GM23338 (cell line): ENCODE measurements around the gene POU2AF2. TPM values are rescaled to one million over a fixed set of nuclear protein-coding genes. Genes with fewer than 3 reads are reported as not detected.

Source experiments
- ATAC-seq: fragments of 200-7000 bp; cut with Tn5 transposase; 3 replicates; pipeline ENCODE4 v1.9.1; 2020
- DNase-seq: peaks from one replicate; pipeline ENCODE4 v3.0.0-alpha.2; 2015; ENCODE audit warnings: low spot score
- H2AFZ ChIP-seq: fragments of 200-600 bp; sonication (generic); 2 replicates; pipeline ENCODE4 v1.8.0; 2016; ENCODE audit warnings: antibody characterized with exemption, mild to moderate bottlenecking, moderate library complexity
- H3F3A ChIP-seq: fragments of 200-600 bp; sonication (generic); replicated peaks from 2 replicates; pipeline ENCODE4 v1.8.0; 2017; ENCODE audit warnings: antibody characterized with exemption, mixed run types, low read depth
- H3K27ac ChIP-seq: fragments of 200-600 bp; sonication (generic); 2 replicates; pipeline ENCODE4 v1.6.1; 2016; ENCODE audit warnings: low read depth
- H3K27me3 ChIP-seq: fragments of 200-600 bp; sonication (generic); 2 replicates; pipeline ENCODE4 v1.8.0; 2016; ENCODE audit warnings: mild to moderate bottlenecking, mixed run types, moderate library complexity; ENCODE audit not compliant: insufficient read depth
- H3K36me3 ChIP-seq: fragments of 200-600 bp; sonication (generic); 2 replicates; pipeline ENCODE4 v1.8.0; 2016; ENCODE audit warnings: mild to moderate bottlenecking; ENCODE audit not compliant: insufficient read depth
- H3K4me1 ChIP-seq: fragments of 200-600 bp; sonication (generic); 2 replicates; pipeline ENCODE4 v1.8.0; 2016; ENCODE audit warnings: mild to moderate bottlenecking, moderate library complexity; ENCODE audit not compliant: insufficient read depth
- H3K4me2 ChIP-seq: fragments of 200-600 bp; sonication (generic); 2 replicates; pipeline ENCODE4 v1.7.1; 2017; ENCODE audit warnings: mixed run types
- H3K4me3 ChIP-seq: fragments of 200-600 bp; sonication (generic); 2 replicates; pipeline ENCODE4 v1.6.1; 2016; ENCODE audit warnings: mixed run types
- H3K79me2 ChIP-seq: fragments of 200-600 bp; sonication (generic); replicated peaks from 2 replicates; pipeline ENCODE4 v1.8.0; 2017; ENCODE audit warnings: mild to moderate bottlenecking; ENCODE audit not compliant: insufficient read depth
- H3K9me2 ChIP-seq: fragments of 200-600 bp; sonication (generic); 2 replicates; pipeline ENCODE4 v1.8.0; 2017; ENCODE audit not compliant: insufficient read depth
- H4K20me1 ChIP-seq: fragments of 200-600 bp; sonication (generic); replicated peaks from 2 replicates; pipeline ENCODE4 v1.8.0; 2017; ENCODE audit warnings: mild to moderate bottlenecking; ENCODE audit not compliant: insufficient read depth
- H3K27ac Mint-ChIP-seq: 2 replicates; pipeline ENCODE4 v1.8.0; 2020; ENCODE audit warnings: inconsistent platforms, mild to moderate bottlenecking, moderate library complexity, mixed read lengths
- H3K27me3 Mint-ChIP-seq: 3 replicates; pipeline ENCODE4 v1.8.0; 2022; ENCODE audit warnings: low read depth, mild to moderate bottlenecking, moderate library complexity, mixed read lengths, inconsistent platforms; ENCODE audit not compliant: insufficient read depth, poor library complexity
- H3K36me3 Mint-ChIP-seq: 3 replicates; pipeline ENCODE4 v1.8.0; 2021; ENCODE audit warnings: low read depth, mild to moderate bottlenecking, inconsistent platforms, moderate library complexity, mixed read lengths
- H3K4me1 Mint-ChIP-seq: 3 replicates; pipeline ENCODE4 v1.8.0; 2020; ENCODE audit warnings: mild to moderate bottlenecking, inconsistent platforms, mixed read lengths
- H3K4me3 Mint-ChIP-seq: 3 replicates; pipeline ENCODE4 v1.8.0; 2021; ENCODE audit warnings: moderate library complexity, mild to moderate bottlenecking, inconsistent platforms, mixed read lengths
- H3K9me3 Mint-ChIP-seq: 3 replicates; pipeline ENCODE4 v1.8.0; 2020; ENCODE audit warnings: moderate library complexity, mild to moderate bottlenecking, inconsistent platforms, mixed read lengths
- CREB1 ChIP-seq: fragments of 250-450 bp; sonication (Bioruptor Pico); IDR thresholded peaks from 2 replicates; pipeline ENCODE4 v1.5.0; 2020; ENCODE audit warnings: low read depth, mild to moderate bottlenecking, moderate library complexity
- CTCF ChIP-seq, 2 experiments: fragments of 200-600 bp in 1 of 2; sonication (generic) in 1 of 2; conservative IDR thresholded peaks; 2 replicates each; pipeline versions ENCODE4 v1.5.1 to v1.6.1; 2016 to 2017; ENCODE audit warnings: antibody characterized with exemption in 2 of 2, low read depth in 2 of 2, mild to moderate bottlenecking in 2 of 2, moderate library complexity in 1 of 2
- ETS1 ChIP-seq: IDR thresholded peaks from 2 replicates; pipeline ENCODE4 v1.6.1; 2016; ENCODE audit warnings: antibody characterized with exemption
- EZH2 ChIP-seq: fragments of 200-600 bp; sonication (generic); IDR thresholded peaks from one replicate; pipeline ENCODE4 v1.8.0; 2017; ENCODE audit warnings: antibody characterized with exemption, mild to moderate bottlenecking, low read depth; ENCODE audit not compliant: unreplicated experiment
- EZH2phosphoT487 ChIP-seq: fragments of 200-600 bp; sonication (generic); IDR thresholded peaks from one replicate; pipeline ENCODE4 v1.8.1; 2018; ENCODE audit warnings: antibody characterized with exemption; ENCODE audit not compliant: unreplicated experiment
- JUNB ChIP-seq: IDR thresholded peaks from one replicate; pipeline ENCODE4 v1.6.1; 2016; ENCODE audit warnings: antibody characterized with exemption; ENCODE audit not compliant: unreplicated experiment
- NANOG ChIP-seq: IDR thresholded peaks from 2 replicates; pipeline ENCODE4 v1.6.1; 2016; ENCODE audit warnings: antibody characterized with exemption, borderline replicate concordance
- POLR2AphosphoS5 ChIP-seq: IDR thresholded peaks from 2 replicates; pipeline ENCODE4 v1.6.1; 2016; ENCODE audit warnings: antibody characterized with exemption, low read depth
- STAT1 ChIP-seq: IDR thresholded peaks from one replicate; pipeline ENCODE4 v1.6.1; 2016; ENCODE audit warnings: antibody characterized with exemption; ENCODE audit not compliant: unreplicated experiment
- ZNF114 ChIP-seq: fragments of 250-450 bp; sonication (Bioruptor Pico); IDR thresholded peaks from 2 replicates; pipeline ENCODE4 v1.5.0; 2020; ENCODE audit warnings: mild to moderate bottlenecking, moderate library complexity
- ZNF331 ChIP-seq: fragments of 250-450 bp; sonication (Bioruptor Pico); IDR thresholded peaks from 2 replicates; pipeline ENCODE4 v1.5.0; 2020; ENCODE audit warnings: low read depth, mild to moderate bottlenecking, moderate library complexity
- polyA plus RNA-seq: library from polyadenylated mRNA; unstranded; fragments of >200 nt; fragmentation: Nextera tagmentation; extraction: Ambion mirVana; gene quantifications from 2 replicates; pipeline ENCODE4 v1.2.1, GENCODE V29; 2016
- total RNA-seq: library from RNA; depleted of rRNA; stranded (reverse); fragments of >200 nt; shearing (Covaris generic); gene quantifications from 2 replicates; pipeline ENCODE4 v1.2.3, GENCODE V29; 2014
- TF ChIP-seq, protein P1 (sequence below): IDR thresholded peaks from one replicate; pipeline ENCODE4 v1.6.1; 2018; ENCODE audit warnings: antibody characterized with exemption; ENCODE audit not compliant: unreplicated experiment
- TF ChIP-seq, protein P2 (sequence below): fragments of 250-450 bp; sonication (Bioruptor Pico); IDR thresholded peaks from 2 replicates; pipeline ENCODE4 v1.5.0; 2020; ENCODE audit warnings: mild to moderate bottlenecking, moderate library complexity

Gene POU2AF2
- total and polyA plus RNA-seq, 2 experiments from 2014 or later = not detected

DNA sequence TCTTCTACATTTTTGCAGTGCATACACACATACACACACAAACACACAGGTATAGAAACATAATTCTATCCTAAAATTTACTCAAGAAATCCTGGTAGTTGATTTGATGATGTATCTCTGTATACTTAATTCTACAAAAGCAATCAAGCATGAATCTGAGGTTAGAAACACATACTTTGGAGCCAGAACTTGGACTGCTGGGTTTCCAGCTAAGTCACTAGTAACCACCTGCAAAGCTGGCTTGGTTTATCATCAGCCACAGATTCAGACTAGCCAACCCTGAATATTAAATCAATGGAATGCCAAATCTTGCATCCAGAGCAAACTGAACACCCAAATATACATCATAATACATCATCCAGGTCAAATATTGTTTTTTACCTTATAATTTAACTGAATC lies 24.8 kb upstream of the POU2AF2 start:
- Mint-ChIP-seq H3K36me3 (no peaks in the 10 kb centered on the region; the same call in 2 of the 3 replicates), H3K27ac (no peak overlapping the region), H3K4me1 (no peaks in the 10 kb centered on the region), H3K27me3 (peaks cover 2% of the 10 kb centered on the region), H3K9me3 (peaks cover 3% of the 10 kb centered on the region; the same call in 1 of the 3 replicates), H3K4me3 (no peak overlapping the region)
- Histone ChIP-seq H3K27ac (no peak overlapping the region), H3K4me3 (no peak overlapping the region), H3K36me3 (no peaks in the 10 kb centered on the region), H3K79me2 (no peaks in the 10 kb centered on the region), H2AFZ (no peak overlapping the region), H3K4me2 (no peak overlapping the region), H3F3A (no peaks in the 10 kb centered on the region), H3K4me1 (no peaks in the 10 kb centered on the region), H3K27me3 (0 out of 2 replicates have a peak, but pooled peaks cover 9% of the 10 kb centered on the region), H3K9me2 (no peaks in the 10 kb centered on the region; the same call in 1 of the 2 replicates), H4K20me1 (no peaks in the 10 kb centered on the region)
- DNase-seq (no peak), ATAC-seq (no peak)
- TF ChIP-seq, protein P1, sequence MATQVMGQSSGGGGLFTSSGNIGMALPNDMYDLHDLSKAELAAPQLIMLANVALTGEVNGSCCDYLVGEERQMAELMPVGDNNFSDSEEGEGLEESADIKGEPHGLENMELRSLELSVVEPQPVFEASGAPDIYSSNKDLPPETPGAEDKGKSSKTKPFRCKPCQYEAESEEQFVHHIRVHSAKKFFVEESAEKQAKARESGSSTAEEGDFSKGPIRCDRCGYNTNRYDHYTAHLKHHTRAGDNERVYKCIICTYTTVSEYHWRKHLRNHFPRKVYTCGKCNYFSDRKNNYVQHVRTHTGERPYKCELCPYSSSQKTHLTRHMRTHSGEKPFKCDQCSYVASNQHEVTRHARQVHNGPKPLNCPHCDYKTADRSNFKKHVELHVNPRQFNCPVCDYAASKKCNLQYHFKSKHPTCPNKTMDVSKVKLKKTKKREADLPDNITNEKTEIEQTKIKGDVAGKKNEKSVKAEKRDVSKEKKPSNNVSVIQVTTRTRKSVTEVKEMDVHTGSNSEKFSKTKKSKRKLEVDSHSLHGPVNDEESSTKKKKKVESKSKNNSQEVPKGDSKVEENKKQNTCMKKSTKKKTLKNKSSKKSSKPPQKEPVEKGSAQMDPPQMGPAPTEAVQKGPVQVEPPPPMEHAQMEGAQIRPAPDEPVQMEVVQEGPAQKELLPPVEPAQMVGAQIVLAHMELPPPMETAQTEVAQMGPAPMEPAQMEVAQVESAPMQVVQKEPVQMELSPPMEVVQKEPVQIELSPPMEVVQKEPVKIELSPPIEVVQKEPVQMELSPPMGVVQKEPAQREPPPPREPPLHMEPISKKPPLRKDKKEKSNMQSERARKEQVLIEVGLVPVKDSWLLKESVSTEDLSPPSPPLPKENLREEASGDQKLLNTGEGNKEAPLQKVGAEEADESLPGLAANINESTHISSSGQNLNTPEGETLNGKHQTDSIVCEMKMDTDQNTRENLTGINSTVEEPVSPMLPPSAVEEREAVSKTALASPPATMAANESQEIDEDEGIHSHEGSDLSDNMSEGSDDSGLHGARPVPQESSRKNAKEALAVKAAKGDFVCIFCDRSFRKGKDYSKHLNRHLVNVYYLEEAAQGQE = no peak
- no peak for TF ChIP-seq JUNB
- TF ChIP-seq EZH2phosphoT487 = no peak
- no peak for TF ChIP-seq ZNF114 (CRISPR knock-in tag)
- no peak for TF ChIP-seq POLR2AphosphoS5
- TF ChIP-seq STAT1 = no peak
- TF ChIP-seq, protein P2, sequence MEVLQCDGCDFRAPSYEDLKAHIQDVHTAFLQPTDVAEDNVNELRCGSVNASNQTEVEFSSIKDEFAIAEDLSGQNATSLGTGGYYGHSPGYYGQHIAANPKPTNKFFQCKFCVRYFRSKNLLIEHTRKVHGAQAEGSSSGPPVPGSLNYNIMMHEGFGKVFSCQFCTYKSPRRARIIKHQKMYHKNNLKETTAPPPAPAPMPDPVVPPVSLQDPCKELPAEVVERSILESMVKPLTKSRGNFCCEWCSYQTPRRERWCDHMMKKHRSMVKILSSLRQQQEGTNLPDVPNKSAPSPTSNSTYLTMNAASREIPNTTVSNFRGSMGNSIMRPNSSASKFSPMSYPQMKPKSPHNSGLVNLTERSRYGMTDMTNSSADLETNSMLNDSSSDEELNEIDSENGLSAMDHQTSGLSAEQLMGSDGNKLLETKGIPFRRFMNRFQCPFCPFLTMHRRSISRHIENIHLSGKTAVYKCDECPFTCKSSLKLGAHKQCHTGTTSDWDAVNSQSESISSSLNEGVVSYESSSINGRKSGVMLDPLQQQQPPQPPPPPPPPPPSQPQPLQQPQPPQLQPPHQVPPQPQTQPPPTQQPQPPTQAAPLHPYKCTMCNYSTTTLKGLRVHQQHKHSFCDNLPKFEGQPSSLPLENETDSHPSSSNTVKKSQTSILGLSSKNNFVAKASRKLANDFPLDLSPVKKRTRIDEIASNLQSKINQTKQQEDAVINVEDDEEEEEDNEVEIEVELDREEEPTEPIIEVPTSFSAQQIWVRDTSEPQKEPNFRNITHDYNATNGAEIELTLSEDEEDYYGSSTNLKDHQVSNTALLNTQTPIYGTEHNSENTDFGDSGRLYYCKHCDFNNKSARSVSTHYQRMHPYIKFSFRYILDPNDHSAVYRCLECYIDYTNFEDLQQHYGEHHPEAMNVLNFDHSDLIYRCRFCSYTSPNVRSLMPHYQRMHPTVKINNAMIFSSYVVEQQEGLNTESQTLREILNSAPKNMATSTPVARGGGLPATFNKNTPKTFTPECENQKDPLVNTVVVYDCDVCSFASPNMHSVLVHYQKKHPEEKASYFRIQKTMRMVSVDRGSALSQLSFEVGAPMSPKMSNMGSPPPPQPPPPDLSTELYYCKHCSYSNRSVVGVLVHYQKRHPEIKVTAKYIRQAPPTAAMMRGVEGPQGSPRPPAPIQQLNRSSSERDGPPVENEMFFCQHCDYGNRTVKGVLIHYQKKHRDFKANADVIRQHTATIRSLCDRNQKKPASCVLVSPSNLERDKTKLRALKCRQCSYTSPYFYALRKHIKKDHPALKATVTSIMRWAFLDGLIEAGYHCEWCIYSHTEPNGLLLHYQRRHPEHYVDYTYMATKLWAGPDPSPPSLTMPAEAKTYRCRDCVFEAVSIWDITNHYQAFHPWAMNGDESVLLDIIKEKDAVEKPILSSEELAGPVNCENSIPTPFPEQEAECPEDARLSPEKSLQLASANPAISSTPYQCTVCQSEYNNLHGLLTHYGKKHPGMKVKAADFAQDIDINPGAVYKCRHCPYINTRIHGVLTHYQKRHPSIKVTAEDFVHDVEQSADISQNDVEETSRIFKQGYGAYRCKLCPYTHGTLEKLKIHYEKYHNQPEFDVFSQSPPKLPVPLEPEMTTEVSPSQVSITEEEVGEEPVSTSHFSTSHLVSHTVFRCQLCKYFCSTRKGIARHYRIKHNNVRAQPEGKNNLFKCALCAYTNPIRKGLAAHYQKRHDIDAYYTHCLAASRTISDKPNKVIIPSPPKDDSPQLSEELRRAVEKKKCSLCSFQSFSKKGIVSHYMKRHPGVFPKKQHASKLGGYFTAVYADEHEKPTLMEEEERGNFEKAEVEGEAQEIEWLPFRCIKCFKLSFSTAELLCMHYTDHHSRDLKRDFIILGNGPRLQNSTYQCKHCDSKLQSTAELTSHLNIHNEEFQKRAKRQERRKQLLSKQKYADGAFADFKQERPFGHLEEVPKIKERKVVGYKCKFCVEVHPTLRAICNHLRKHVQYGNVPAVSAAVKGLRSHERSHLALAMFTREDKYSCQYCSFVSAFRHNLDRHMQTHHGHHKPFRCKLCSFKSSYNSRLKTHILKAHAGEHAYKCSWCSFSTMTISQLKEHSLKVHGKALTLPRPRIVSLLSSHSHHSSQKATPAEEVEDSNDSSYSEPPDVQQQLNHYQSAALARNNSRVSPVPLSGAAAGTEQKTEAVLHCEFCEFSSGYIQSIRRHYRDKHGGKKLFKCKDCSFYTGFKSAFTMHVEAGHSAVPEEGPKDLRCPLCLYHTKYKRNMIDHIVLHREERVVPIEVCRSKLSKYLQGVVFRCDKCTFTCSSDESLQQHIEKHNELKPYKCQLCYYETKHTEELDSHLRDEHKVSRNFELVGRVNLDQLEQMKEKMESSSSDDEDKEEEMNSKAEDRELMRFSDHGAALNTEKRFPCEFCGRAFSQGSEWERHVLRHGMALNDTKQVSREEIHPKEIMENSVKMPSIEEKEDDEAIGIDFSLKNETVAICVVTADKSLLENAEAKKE = no peak
- no peak for TF ChIP-seq EZH2
- no peak for TF ChIP-seq ETS1
- TF ChIP-seq ZNF331 (CRISPR knock-in tag) = no peak
- no peak for TF ChIP-seq CTCF (conservative IDR thresholded peaks at IDR 0.05; ENCODE audit: low read depth in 2 of 2)
- TF ChIP-seq NANOG = no peak
- no peak for TF ChIP-seq CREB1 (CRISPR knock-in tag)
